SK-N-SH (cell line): ENCODE measurements around the gene ELN. TPM values are rescaled to one million over a fixed set of nuclear protein-coding genes. Genes with fewer than 3 reads are reported as not detected.

ENCODE experiments used
- CTCF ChIA-PET: fragments of 300-600, 350-600 bp; formaldehyde crosslinking; extraction: SDS; loops from one replicate; lab custom pipeline; 2021; lab: Yijun Ruan, JAX
- POLR2A ChIA-PET: fragments of 350-600 bp; sonication (Branson Sonifier 250); formaldehyde crosslinking; extraction: SDS; loops from one replicate; lab custom pipeline; 2020; ENCODE audit warnings: antibody characterized with exemption, inconsistent platforms; lab: Yijun Ruan, JAX
- DNase-seq: peaks from one replicate; pipeline ENCODE4 v3.0.0; 2012
- H2AFZ ChIP-seq: fragments of 200-600 bp; sonication (generic); 2 replicates; pipeline ENCODE4 v1.8.1; 2016; ENCODE audit warnings: antibody characterized with exemption, mild to moderate bottlenecking, low read depth
- H3F3A ChIP-seq: fragments of 200-600 bp; sonication (generic); replicated peaks from 2 replicates; pipeline ENCODE3; 2016; ENCODE audit warnings: antibody characterized with exemption, mild to moderate bottlenecking; ENCODE audit not compliant: insufficient read depth
- H3K27ac ChIP-seq, 2 experiments: fragments of 200-500 bp in 1 of 2; fragments of 200-600 bp in 1 of 2; sonication (Bioruptor generic) in 1 of 2; sonication (generic), shearing (Covaris generic) in 1 of 2; 2 replicates each; pipeline versions ENCODE4 v1.5.1 to v1.6.1; 2014 to 2016; ENCODE audit warnings: low read depth in 2 of 2, inconsistent platforms in 1 of 2, low read length in 1 of 2, mild to moderate bottlenecking in 1 of 2, mixed read lengths in 1 of 2
- H3K27me3 ChIP-seq: fragments of 200-600 bp; sonication (generic), shearing (Covaris generic); 2 replicates; pipeline ENCODE4 v1.6.1; 2016; ENCODE audit warnings: mixed run types; ENCODE audit not compliant: insufficient read depth
- H3K36me3 ChIP-seq, 2 experiments: fragments of 200-500 bp in 1 of 2; fragments of 200-600 bp in 1 of 2; sonication (Bioruptor generic) in 1 of 2; sonication (generic) in 1 of 2; replicated peaks in 1 of 2; 2 replicates each; pipeline versions ENCODE3 to v1.5.1; 2014 to 2016; ENCODE audit warnings: low read length in 1 of 2, mild to moderate bottlenecking in 1 of 2; ENCODE audit not compliant: insufficient read depth in 2 of 2, control insufficient read depth in 1 of 2
- H3K4me1 ChIP-seq, 2 experiments: fragments of 200-500 bp in 1 of 2; fragments of 200-600 bp in 1 of 2; sonication (Bioruptor generic) in 1 of 2; sonication (generic), shearing (Covaris generic) in 1 of 2; 2 replicates each; pipeline versions ENCODE4 v1.5.1 to v1.6.1; 2014 to 2016; ENCODE audit warnings: low read depth in 1 of 2, low read length in 1 of 2, mixed run types in 1 of 2; ENCODE audit not compliant: insufficient read depth in 2 of 2, control insufficient read depth in 1 of 2
- H3K4me2 ChIP-seq: fragments of 200-600 bp; sonication (generic), shearing (Covaris generic); 2 replicates; pipeline ENCODE4 v1.6.1; 2017; ENCODE audit warnings: mixed run types
- H3K4me3 ChIP-seq, 2 experiments: fragments of 200-500 bp in 1 of 2; fragments of 200-600 bp in 1 of 2; sonication (Bioruptor generic) in 1 of 2; sonication (generic), shearing (Covaris generic) in 1 of 2; 2 replicates each; pipeline versions ENCODE4 v1.5.1 to v1.8.1; 2014 to 2016; ENCODE audit warnings: low read depth in 2 of 2, inconsistent platforms in 1 of 2, low read length in 1 of 2, mild to moderate bottlenecking in 1 of 2, mixed read lengths in 1 of 2, moderate library complexity in 1 of 2
- H3K79me2 ChIP-seq: fragments of 200-600 bp; sonication (generic); 2 replicates; pipeline ENCODE4 v1.8.1; 2017; ENCODE audit warnings: mild to moderate bottlenecking; ENCODE audit not compliant: insufficient read depth
- H3K9ac ChIP-seq: fragments of 200-600 bp; sonication (generic); 2 replicates; pipeline ENCODE4 v1.6.1; 2017; ENCODE audit warnings: mixed run types
- H3K9me2 ChIP-seq: fragments of 200-600 bp; sonication (generic); 2 replicates; pipeline ENCODE4 v1.6.1; 2017; ENCODE audit warnings: mixed run types
- H3K9me3 ChIP-seq: fragments of 200-600 bp; sonication (generic); 2 replicates; pipeline ENCODE4 v1.6.1; 2017; ENCODE audit warnings: mixed run types, mild to moderate bottlenecking, moderate library complexity
- H4K20me1 ChIP-seq: fragments of 200-600 bp; sonication (generic); 2 replicates; pipeline ENCODE4 v1.6.1; 2017; ENCODE audit warnings: mild to moderate bottlenecking, mixed run types; ENCODE audit not compliant: insufficient read depth
- ELF1 ChIP-seq: IDR thresholded peaks from 2 replicates; pipeline ENCODE4 v1.4.0; 2012
- FOSL2 ChIP-seq: IDR thresholded peaks from 2 replicates; pipeline ENCODE4 v1.4.0; 2012; ENCODE audit warnings: low read depth, mild to moderate bottlenecking, moderate library complexity, borderline replicate concordance
- GATA2 ChIP-seq: sonication (generic); formaldehyde crosslinking; IDR thresholded peaks from 2 replicates; pipeline ENCODE4 v1.5.0; 2020; ENCODE audit warnings: mild to moderate bottlenecking, missing genetic modification reagents
- NRF1 ChIP-seq: IDR thresholded peaks from 2 replicates; pipeline ENCODE4 v1.6.1; 2012; ENCODE audit warnings: low read depth, mild to moderate bottlenecking, low read length
- POLR2AphosphoS5 ChIP-seq: IDR thresholded peaks from 2 replicates; pipeline ENCODE4 v1.6.1; 2012; ENCODE audit warnings: low read depth, low read length
- TAF1 ChIP-seq: IDR thresholded peaks from 2 replicates; pipeline ENCODE4 v1.6.1; 2012; ENCODE audit warnings: low read depth, mild to moderate bottlenecking, low read length, moderate library complexity, borderline replicate concordance
- TEAD4 ChIP-seq: IDR thresholded peaks from 2 replicates; pipeline ENCODE4 v1.4.0; 2012; ENCODE audit warnings: mild to moderate bottlenecking, borderline replicate concordance; ENCODE audit not compliant: insufficient read depth
- WGBS: methylation state at CpG from one replicate; pipeline ENCODE4 v1.1.6; 2017; ENCODE audit warnings: low lambda C conversion rate; 5-methylcytosine and 5-hydroxymethylcytosine counted together
- polyA plus RNA-seq, 3 experiments: library from polyadenylated mRNA; depleted of rRNA; stranded (reverse); fragments of >200 nt; gene quantifications; 2 replicates each; pipeline ENCODE4 v1.2.3, GENCODE V29; 2012
- TF ChIP-seq, protein P1 (sequence below): fragments of 200-600 bp; sonication (generic); IDR thresholded peaks from 2 replicates; pipeline ENCODE4 v1.6.1; 2017; ENCODE audit warnings: antibody characterized with exemption, mild to moderate bottlenecking, moderate library complexity
- TF ChIP-seq, protein P2 (sequence below): fragments of 150-350 bp; IDR thresholded peaks from 2 replicates; pipeline ENCODE4 v1.6.1; 2017; ENCODE audit warnings: antibody characterized with exemption, low read length, low read depth, borderline replicate concordance
- TF ChIP-seq, protein P3 (sequence below): IDR thresholded peaks from 2 replicates; pipeline ENCODE4 v1.4.0; 2012; ENCODE audit warnings: low read depth, borderline replicate concordance
- TF ChIP-seq, protein P4 (sequence below): IDR thresholded peaks from 2 replicates; pipeline ENCODE4; 2012
- TF ChIP-seq, protein P5 (sequence below): IDR thresholded peaks from 2 replicates; pipeline ENCODE4 v1.4.0; 2012; ENCODE audit warnings: low read depth

ELN gene
- polyA plus RNA-seq, 1 of the 3 experiments (the other 2 are of a cell fraction): 12.5 TPM

DNA sequence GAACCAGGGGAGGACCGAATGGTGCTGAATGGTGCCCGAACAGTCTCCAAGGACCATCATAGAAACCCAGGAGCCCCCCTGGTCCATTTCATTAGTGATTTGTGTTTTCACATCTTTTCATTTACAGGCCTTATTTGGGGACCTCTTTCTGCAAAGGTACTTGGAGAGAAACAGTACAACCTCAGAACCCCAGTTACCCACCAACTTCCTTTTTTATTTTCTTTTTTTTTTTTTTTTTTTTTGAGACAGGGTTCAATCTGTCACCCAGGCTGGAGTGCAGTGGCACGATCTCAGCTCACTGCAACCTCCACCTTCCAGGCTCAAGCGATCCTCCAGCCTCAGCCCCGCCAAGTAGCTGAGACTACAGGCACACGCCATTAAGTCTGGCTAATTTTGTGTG is 13.0 kb upstream of the ELN start:
- H3K9me3 ChIP-seq: no peaks in the 10 kb centered on the region
- CTCF ChIA-PET: interaction anchor here (1.1 to 4.9 kb wide), 4 partner anchors 8 to 191 kb away, joined by 3 to 48 read pairs (median 4); partner anchors contain the start of gene ELN
- H3F3A ChIP-seq: peaks cover 7% of the 10 kb centered on the region
- H3K27ac ChIP-seq: no peak overlapping the region
- H3K79me2 ChIP-seq: no peaks in the 10 kb centered on the region
- peaks cover 5 to 17% of the 10 kb centered on the region in 2 experiments; a peak in 2 of 4 replicates for H3K4me1 ChIP-seq
- H3K9me2 ChIP-seq: no peaks in the 10 kb centered on the region
- H3K36me3 ChIP-seq: no peaks in the 10 kb centered on the region
- H3K27me3 ChIP-seq: no peaks in the 10 kb centered on the region
- no peak overlapping the region for H3K4me3 ChIP-seq
- POLR2A ChIA-PET: interaction anchor here (1.7 kb wide), 1 partner anchor 11 kb away, joined by 5 read pairs; no protein-coding TSS in a partner anchor
- no peak overlapping the region for H2AFZ ChIP-seq
- TF ChIP-seq, protein P1, sequence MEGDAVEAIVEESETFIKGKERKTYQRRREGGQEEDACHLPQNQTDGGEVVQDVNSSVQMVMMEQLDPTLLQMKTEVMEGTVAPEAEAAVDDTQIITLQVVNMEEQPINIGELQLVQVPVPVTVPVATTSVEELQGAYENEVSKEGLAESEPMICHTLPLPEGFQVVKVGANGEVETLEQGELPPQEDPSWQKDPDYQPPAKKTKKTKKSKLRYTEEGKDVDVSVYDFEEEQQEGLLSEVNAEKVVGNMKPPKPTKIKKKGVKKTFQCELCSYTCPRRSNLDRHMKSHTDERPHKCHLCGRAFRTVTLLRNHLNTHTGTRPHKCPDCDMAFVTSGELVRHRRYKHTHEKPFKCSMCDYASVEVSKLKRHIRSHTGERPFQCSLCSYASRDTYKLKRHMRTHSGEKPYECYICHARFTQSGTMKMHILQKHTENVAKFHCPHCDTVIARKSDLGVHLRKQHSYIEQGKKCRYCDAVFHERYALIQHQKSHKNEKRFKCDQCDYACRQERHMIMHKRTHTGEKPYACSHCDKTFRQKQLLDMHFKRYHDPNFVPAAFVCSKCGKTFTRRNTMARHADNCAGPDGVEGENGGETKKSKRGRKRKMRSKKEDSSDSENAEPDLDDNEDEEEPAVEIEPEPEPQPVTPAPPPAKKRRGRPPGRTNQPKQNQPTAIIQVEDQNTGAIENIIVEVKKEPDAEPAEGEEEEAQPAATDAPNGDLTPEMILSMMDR: no peak
- no peak for TF ChIP-seq POLR2AphosphoS5
- TF ChIP-seq, protein P2, sequence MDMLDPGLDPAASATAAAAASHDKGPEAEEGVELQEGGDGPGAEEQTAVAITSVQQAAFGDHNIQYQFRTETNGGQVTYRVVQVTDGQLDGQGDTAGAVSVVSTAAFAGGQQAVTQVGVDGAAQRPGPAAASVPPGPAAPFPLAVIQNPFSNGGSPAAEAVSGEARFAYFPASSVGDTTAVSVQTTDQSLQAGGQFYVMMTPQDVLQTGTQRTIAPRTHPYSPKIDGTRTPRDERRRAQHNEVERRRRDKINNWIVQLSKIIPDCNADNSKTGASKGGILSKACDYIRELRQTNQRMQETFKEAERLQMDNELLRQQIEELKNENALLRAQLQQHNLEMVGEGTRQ: no peak
- no peak for TF ChIP-seq NRF1
- no peak for TF ChIP-seq TEAD4
- TF ChIP-seq, protein P3, sequence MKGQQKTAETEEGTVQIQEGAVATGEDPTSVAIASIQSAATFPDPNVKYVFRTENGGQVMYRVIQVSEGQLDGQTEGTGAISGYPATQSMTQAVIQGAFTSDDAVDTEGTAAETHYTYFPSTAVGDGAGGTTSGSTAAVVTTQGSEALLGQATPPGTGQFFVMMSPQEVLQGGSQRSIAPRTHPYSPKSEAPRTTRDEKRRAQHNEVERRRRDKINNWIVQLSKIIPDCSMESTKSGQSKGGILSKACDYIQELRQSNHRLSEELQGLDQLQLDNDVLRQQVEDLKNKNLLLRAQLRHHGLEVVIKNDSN: no peak
- TF ChIP-seq, protein P4, sequence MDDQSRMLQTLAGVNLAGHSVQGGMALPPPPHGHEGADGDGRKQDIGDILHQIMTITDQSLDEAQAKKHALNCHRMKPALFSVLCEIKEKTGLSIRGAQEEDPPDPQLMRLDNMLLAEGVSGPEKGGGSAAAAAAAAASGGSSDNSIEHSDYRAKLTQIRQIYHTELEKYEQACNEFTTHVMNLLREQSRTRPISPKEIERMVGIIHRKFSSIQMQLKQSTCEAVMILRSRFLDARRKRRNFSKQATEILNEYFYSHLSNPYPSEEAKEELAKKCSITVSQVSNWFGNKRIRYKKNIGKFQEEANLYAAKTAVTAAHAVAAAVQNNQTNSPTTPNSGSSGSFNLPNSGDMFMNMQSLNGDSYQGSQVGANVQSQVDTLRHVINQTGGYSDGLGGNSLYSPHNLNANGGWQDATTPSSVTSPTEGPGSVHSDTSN: no peak
- no peak for TF ChIP-seq GATA2 (CRISPR knock-in tag)
- no peak for TF ChIP-seq ELF1
- TF ChIP-seq, protein P5, sequence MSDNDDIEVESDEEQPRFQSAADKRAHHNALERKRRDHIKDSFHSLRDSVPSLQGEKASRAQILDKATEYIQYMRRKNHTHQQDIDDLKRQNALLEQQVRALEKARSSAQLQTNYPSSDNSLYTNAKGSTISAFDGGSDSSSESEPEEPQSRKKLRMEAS: no peak
- no peak for DNase-seq
- 99% methylated on average over 4 of the region's 6 CpGs for WGBS
- no peak overlapping the region for H3K9ac ChIP-seq
- H3K4me2 ChIP-seq: no peak overlapping the region
- H4K20me1 ChIP-seq: no peaks in the 10 kb centered on the region

DNA sequence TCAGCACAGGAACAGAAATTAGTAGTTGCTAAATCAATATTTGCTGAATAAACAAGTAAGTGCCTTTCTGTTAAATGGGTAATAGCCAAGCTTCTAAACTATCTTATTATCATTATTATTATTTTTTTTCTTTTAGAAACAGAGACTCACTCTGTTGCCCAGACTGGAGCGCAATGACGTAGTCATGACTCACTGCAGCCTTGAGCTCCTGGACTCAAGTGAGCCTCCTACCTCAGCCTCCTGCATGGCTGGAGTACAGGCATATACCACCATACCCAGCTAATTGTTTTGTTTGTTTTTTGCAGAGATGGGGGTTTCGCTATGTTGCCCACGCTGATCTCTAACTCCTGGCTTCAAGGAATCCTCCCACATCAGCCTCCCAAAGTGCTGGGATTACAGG is 12.3 kb upstream of the ELN start:
- Histone ChIP-seq H3K4me1 (peaks cover 5 to 19% of the 10 kb centered on the region in 2 experiments; a peak in 2 of 4 replicates), H4K20me1 (no peaks in the 10 kb centered on the region), H3F3A (peaks cover 12% of the 10 kb centered on the region), H3K79me2 (no peaks in the 10 kb centered on the region), H3K9me3 (no peaks in the 10 kb centered on the region), H3K9ac (no peak overlapping the region), H3K4me2 (no peak overlapping the region), H2AFZ (no peak overlapping the region), H3K27ac (no peak overlapping the region), H3K4me3 (no peak overlapping the region), H3K36me3 (no peaks in the 10 kb centered on the region), H3K9me2 (no peaks in the 10 kb centered on the region), H3K27me3 (no peaks in the 10 kb centered on the region)
- POLR2A ChIA-PET: no interaction called here
- no peak for DNase-seq
- no peak for TF ChIP-seq TAF1
- peak; percentile 14; the same call in 1 of the 2 replicates for TF ChIP-seq FOSL2
- WGBS: 96% methylated on average over 4 of the region's 4 CpGs
- CTCF ChIA-PET: interaction anchor here (0.6 to 4.9 kb wide), 4 partner anchors 9 to 60 kb away, joined by 3 to 48 read pairs (median 4); partner anchors contain the start of gene ELN
